Progenitor cell of endocrine pancreas (in vitro differentiated cells): ENCODE results near the gene ZNF33A. TPM values are rescaled to one million over a fixed set of nuclear protein-coding genes. Genes with fewer than 3 reads are reported as not detected.

ENCODE experiments used
- DNase-seq: peaks from one replicate; pipeline ENCODE4 v3.0.0; 2021; ENCODE audit warnings: low spot score; ENCODE audit not compliant: unreplicated experiment
- H3K27ac Mint-ChIP-seq: 2 replicates; pipeline ENCODE4 v1.8.0; 2021; ENCODE audit warnings: mild to moderate bottlenecking, moderate library complexity, mixed read lengths
- H3K27me3 Mint-ChIP-seq: 2 replicates; pipeline ENCODE4 v1.8.0; 2021; ENCODE audit warnings: mixed read lengths
- H3K36me3 Mint-ChIP-seq: 2 replicates; pipeline ENCODE4 v1.8.0; 2022; ENCODE audit warnings: mixed read lengths; ENCODE audit not compliant: insufficient read depth
- H3K4me1 Mint-ChIP-seq: 2 replicates; pipeline ENCODE4 v1.8.0; 2021; ENCODE audit warnings: low read depth, mixed read lengths
- H3K4me3 Mint-ChIP-seq: 2 replicates; pipeline ENCODE4 v1.8.0; 2021; ENCODE audit warnings: low read depth, mild to moderate bottlenecking, moderate library complexity, mixed read lengths
- H3K9me3 Mint-ChIP-seq: 2 replicates; pipeline ENCODE4 v1.8.0; 2021; ENCODE audit warnings: low read depth, mixed read lengths
- total RNA-seq: library from RNA; stranded (reverse); gene quantifications from 2 replicates; pipeline ENCODE4 v1.2.1, GENCODE V29; 2021
- TF ChIP-seq, protein P1 (sequence below): fragments of 200-600 bp; sonication (generic); IDR thresholded peaks from one replicate; pipeline ENCODE4 v1.5.0; 2021; ENCODE audit warnings: antibody characterized with exemption, mild to moderate bottlenecking; ENCODE audit not compliant: unreplicated experiment

Gene ZNF33A
- total RNA-seq, 1 donor from 2014 or later: 54.8 TPM

GRCh38 chr10:38027986-38028385 lies 17.5 kb downstream of the ZNF33A start:
- H3K27ac Mint-ChIP-seq: no peak overlapping the region
- TF ChIP-seq, protein P1, sequence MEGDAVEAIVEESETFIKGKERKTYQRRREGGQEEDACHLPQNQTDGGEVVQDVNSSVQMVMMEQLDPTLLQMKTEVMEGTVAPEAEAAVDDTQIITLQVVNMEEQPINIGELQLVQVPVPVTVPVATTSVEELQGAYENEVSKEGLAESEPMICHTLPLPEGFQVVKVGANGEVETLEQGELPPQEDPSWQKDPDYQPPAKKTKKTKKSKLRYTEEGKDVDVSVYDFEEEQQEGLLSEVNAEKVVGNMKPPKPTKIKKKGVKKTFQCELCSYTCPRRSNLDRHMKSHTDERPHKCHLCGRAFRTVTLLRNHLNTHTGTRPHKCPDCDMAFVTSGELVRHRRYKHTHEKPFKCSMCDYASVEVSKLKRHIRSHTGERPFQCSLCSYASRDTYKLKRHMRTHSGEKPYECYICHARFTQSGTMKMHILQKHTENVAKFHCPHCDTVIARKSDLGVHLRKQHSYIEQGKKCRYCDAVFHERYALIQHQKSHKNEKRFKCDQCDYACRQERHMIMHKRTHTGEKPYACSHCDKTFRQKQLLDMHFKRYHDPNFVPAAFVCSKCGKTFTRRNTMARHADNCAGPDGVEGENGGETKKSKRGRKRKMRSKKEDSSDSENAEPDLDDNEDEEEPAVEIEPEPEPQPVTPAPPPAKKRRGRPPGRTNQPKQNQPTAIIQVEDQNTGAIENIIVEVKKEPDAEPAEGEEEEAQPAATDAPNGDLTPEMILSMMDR: no peak
- H3K4me1 Mint-ChIP-seq: no peaks in the 10 kb centered on the region
- H3K4me3 Mint-ChIP-seq: no peak overlapping the region
- peaks cover 58% of the 10 kb centered on the region for H3K36me3 Mint-ChIP-seq
- no peaks in the 10 kb centered on the region for H3K9me3 Mint-ChIP-seq
- no peaks in the 10 kb centered on the region for H3K27me3 Mint-ChIP-seq
- no peak for DNase-seq

GRCh38 chr10:38032886-38033285 lies 22.4 kb downstream of the ZNF33A start:
- no peak for DNase-seq
- H3K4me1 Mint-ChIP-seq: no peaks in the 10 kb centered on the region
- peaks cover 8% of the 10 kb centered on the region for H3K9me3 Mint-ChIP-seq
- no peak overlapping the region for H3K27ac Mint-ChIP-seq
- H3K27me3 Mint-ChIP-seq: no peaks in the 10 kb centered on the region
- H3K4me3 Mint-ChIP-seq: no peak overlapping the region
- TF ChIP-seq, protein P1: no peak
- peaks cover 71% of the 10 kb centered on the region for H3K36me3 Mint-ChIP-seq

DNA sequence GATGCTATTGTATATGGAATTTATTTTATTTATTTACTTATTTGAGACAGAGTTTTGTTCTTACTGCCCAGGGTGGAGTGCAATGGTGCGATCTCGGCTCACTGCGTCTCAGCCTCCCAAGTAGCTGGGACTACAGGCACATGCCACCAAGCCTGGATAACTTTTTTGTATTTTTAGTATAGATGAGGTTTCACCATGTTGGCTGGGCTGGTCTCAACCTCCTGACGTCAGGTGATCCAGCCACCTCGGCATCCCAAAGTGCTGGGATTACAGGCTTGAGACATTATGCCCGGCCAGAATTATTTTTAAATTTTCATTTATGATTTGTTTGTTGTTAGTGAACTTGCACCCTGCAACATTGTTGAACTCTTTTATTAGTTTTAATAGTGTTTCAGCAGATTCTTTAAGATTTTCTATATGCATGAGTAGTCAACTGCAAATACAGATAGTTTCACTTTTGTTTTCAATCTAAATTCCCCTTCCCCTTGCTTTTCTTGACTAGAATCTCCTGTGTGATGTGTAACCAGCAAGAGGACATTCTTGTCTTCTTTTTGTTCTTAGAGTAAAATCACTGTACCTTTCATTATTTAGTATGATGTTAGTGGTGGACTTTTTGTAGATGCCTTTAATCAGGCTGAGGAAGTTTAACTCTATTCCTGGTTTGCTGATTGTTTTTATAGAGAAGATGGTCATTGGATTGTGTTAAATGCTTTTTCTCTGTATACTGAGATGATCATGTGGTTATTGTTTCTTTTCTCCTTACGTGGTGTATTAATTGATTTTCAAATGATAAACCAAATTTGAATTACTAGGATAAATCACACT lies 27.8 kb downstream of the ZNF33A start:
- H3K4me3 Mint-ChIP-seq: no peak overlapping the region
- no peaks in the 10 kb centered on the region for H3K27me3 Mint-ChIP-seq
- H3K4me1 Mint-ChIP-seq: no peaks in the 10 kb centered on the region
- H3K27ac Mint-ChIP-seq: no peak overlapping the region
- peaks cover 29% of the 10 kb centered on the region for H3K9me3 Mint-ChIP-seq
- DNase-seq: no peak
- TF ChIP-seq, protein P1: no peak
- peaks cover 78% of the 10 kb centered on the region for H3K36me3 Mint-ChIP-seq

DNA sequence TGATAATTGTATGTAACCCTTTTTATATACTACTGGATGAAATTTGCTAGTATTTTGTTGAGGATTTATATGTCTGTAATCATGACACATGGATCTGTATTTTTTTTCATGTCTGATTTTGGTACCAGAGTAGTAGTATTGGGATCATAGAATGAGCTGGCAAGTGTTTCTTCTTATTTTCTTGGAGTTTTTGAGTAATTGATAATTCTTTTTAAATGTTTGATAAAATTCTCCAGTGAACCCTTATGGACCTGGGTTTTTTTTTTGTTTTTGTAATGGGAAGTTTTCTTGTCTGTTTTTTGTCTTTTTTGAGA lies 28.4 kb downstream of the ZNF33A start:
- Mint-ChIP-seq H3K36me3 (peaks cover 80% of the 10 kb centered on the region), H3K27me3 (no peaks in the 10 kb centered on the region), H3K27ac (no peak overlapping the region), H3K9me3 (peaks cover 33% of the 10 kb centered on the region), H3K4me3 (no peak overlapping the region), H3K4me1 (no peaks in the 10 kb centered on the region)
- TF ChIP-seq, protein P1: no peak
- no peak for DNase-seq

DNA sequence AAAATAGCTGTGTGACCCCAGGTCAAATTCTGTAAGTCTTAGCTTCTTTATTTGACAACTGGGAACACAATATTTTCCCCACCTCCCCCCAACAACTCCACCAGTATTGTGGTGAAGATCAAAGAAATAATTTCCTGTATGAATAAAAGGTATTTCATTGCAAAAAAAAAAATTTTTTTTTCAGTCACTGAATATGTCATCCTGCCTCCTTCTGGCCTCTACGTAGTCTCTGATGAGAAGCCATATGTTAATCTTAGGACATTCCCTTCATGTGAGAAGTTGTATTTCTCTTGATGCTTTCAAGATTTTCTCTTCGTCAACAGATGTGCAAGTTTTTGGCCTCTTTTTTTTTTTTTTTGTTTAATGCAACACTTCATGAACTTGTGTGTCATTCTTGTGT lies 33.0 kb downstream of the ZNF33A start:
- H3K4me1 Mint-ChIP-seq: no peaks in the 10 kb centered on the region
- peaks cover 51% of the 10 kb centered on the region for H3K9me3 Mint-ChIP-seq
- H3K4me3 Mint-ChIP-seq: no peak overlapping the region
- no peak overlapping the region for H3K27ac Mint-ChIP-seq
- TF ChIP-seq, protein P1: no peak
- H3K27me3 Mint-ChIP-seq: no peaks in the 10 kb centered on the region
- no peak for DNase-seq
- peaks cover 88% of the 10 kb centered on the region for H3K36me3 Mint-ChIP-seq
